K562 (cell line): ENCODE data around the gene SARS2. TPM values are rescaled to one million over a fixed set of nuclear protein-coding genes. Genes with fewer than 3 reads are reported as not detected.
A peak's percentile ranks its signal among the peaks of the same experiment; 100 is the strongest.

Source experiments
- BRF1 ChIP-seq: IDR thresholded peaks from 3 replicates; pipeline ENCODE4 v1.6.1; 2011; ENCODE audit warnings: borderline replicate concordance, mild to moderate bottlenecking; ENCODE audit not compliant: insufficient read length; ENCODE audit errors: extremely low read depth
- CEBPG ChIP-seq, 3 experiments: fragments of 200-800 bp in 1 of 3; sonication (Bioruptor generic) in 1 of 3; sonication (generic) in 1 of 3; formaldehyde crosslinking in 1 of 3; IDR thresholded peaks in 2 of 3; conservative IDR thresholded peaks in 1 of 3; 2 replicates each; pipeline versions ENCODE4 v1.6.1 to v1.8.0; 2016 to 2022; ENCODE audit warnings: missing compliant biosample characterization in 2 of 3, missing genetic modification characterization in 2 of 3, mild to moderate bottlenecking in 1 of 3, missing genetic modification reagents in 1 of 3
- ETV5 ChIP-seq: sonication (generic); formaldehyde crosslinking; IDR thresholded peaks from 2 replicates; pipeline ENCODE4 v1.4.0; 2020; ENCODE audit warnings: low read depth, mild to moderate bottlenecking, missing genetic modification reagents
- EZH2 ChIP-seq: IDR thresholded peaks from 2 replicates; pipeline ENCODE4 v1.6.1; 2012; ENCODE audit warnings: low read depth, mild to moderate bottlenecking, inconsistent platforms, low read length, borderline replicate concordance
- FUS ChIP-seq: fragments of 200-400 bp; formaldehyde crosslinking; optimal IDR thresholded peaks from 2 replicates; pipeline ENCODE3; 2017; ENCODE audit warnings: low read depth, low read length
- KAT7 ChIP-seq: sonication (generic); formaldehyde crosslinking; IDR thresholded peaks from 2 replicates; pipeline ENCODE4 v1.8.0; 2022; ENCODE audit warnings: missing genetic modification reagents, mild to moderate bottlenecking, borderline replicate concordance
- MYC ChIP-seq, 2 experiments: fragments of 250-450 bp in 1 of 2; sonication (Bioruptor Pico) in 1 of 2; IDR thresholded peaks; 2 replicates each; pipeline versions ENCODE4 v1.5.1 to v1.6.1; 2012 to 2021; ENCODE audit warnings: low read depth in 2 of 2, borderline replicate concordance in 1 of 2, improper control_type of control experiment in 1 of 2, low read length in 1 of 2, mild to moderate bottlenecking in 1 of 2, moderate library complexity in 1 of 2
- NCOA1 ChIP-seq: fragments of 450-650 bp; IDR thresholded peaks from 2 replicates; pipeline ENCODE4 v1.6.1; 2016; ENCODE audit warnings: low read depth
- NONO ChIP-seq, 2 experiments: fragments of 200-400 bp in 1 of 2; fragments of 450-650 bp in 1 of 2; formaldehyde crosslinking in 1 of 2; IDR thresholded peaks; 2 replicates each; pipeline ENCODE4 v1.6.1; 2017; ENCODE audit warnings: low read depth in 2 of 2, mild to moderate bottlenecking in 2 of 2, moderate library complexity in 2 of 2, low read length in 1 of 2
- PRMT5 ChIP-seq: sonication (generic); formaldehyde crosslinking; IDR thresholded peaks from 2 replicates; pipeline ENCODE4 v1.5.0; 2020; ENCODE audit warnings: missing genetic modification reagents
- TGIF2 ChIP-seq: sonication (generic); formaldehyde crosslinking; IDR thresholded peaks from 2 replicates; pipeline ENCODE4 v1.8.1; 2022; ENCODE audit warnings: mild to moderate bottlenecking, missing genetic modification reagents, moderate library complexity
- ZBTB7A ChIP-seq: IDR thresholded peaks from 2 replicates; pipeline ENCODE4 v1.6.1; 2011; ENCODE audit warnings: low read depth, mild to moderate bottlenecking, low read length, moderate library complexity, borderline replicate concordance; ENCODE audit not compliant: control insufficient read depth
- ZKSCAN3 ChIP-seq: fragments of 250-450 bp; sonication (Bioruptor Pico); IDR thresholded peaks from 2 replicates; pipeline ENCODE4 v1.4.0; 2020
- polyA plus RNA-seq, 8 experiments: library from polyadenylated mRNA; depleted of rRNA in 4 of 8; stranded (reverse) in 5 of 8; unstranded in 3 of 8; fragments of >200 nt; fragmentation: Nextera tagmentation in 2 of 8; fragmentation: Illumina TruSeq in 1 of 8; extraction: Ambion mirVana in 2 of 8; extraction: Trizol in 1 of 8; gene quantifications; 2 replicates each; pipeline versions ENCODE4 v1.2.1 to v1.2.3, GENCODE V29; 2011 to 2014; ENCODE audit warnings: inconsistent platforms in 1 of 8, missing spikeins in 1 of 8
- total RNA-seq, 7 experiments: library from RNA; depleted of rRNA in 6 of 7; stranded (reverse); fragments of >200 nt in 6 of 7; fragmentation: Illumina TruSeq in 2 of 7; extraction: Trizol in 2 of 7; gene quantifications; 2 replicates each; pipeline versions ENCODE4 v1.2.1 to v1.2.3, GENCODE V29; 2011 to 2021; ENCODE audit warnings: low replicate concordance in 1 of 7
- TF ChIP-seq, protein P1 (sequence below): fragments of 450-650 bp; IDR thresholded peaks from 2 replicates; pipeline ENCODE4 v1.6.1; 2016; ENCODE audit warnings: mild to moderate bottlenecking, moderate library complexity
- TF ChIP-seq, protein P2 (sequence below): fragments of 450-650 bp; IDR thresholded peaks from 2 replicates; pipeline ENCODE4 v1.6.1; 2016; ENCODE audit warnings: low read depth, mild to moderate bottlenecking, moderate library complexity

Gene SARS2
- total and polyA plus RNA-seq, 9 of the 15 experiments (the other 6 are each of a cell fraction or from before 2014, with no cell fraction given) = 3.1 to 59.1 (median 31.7) TPM

DNA sequence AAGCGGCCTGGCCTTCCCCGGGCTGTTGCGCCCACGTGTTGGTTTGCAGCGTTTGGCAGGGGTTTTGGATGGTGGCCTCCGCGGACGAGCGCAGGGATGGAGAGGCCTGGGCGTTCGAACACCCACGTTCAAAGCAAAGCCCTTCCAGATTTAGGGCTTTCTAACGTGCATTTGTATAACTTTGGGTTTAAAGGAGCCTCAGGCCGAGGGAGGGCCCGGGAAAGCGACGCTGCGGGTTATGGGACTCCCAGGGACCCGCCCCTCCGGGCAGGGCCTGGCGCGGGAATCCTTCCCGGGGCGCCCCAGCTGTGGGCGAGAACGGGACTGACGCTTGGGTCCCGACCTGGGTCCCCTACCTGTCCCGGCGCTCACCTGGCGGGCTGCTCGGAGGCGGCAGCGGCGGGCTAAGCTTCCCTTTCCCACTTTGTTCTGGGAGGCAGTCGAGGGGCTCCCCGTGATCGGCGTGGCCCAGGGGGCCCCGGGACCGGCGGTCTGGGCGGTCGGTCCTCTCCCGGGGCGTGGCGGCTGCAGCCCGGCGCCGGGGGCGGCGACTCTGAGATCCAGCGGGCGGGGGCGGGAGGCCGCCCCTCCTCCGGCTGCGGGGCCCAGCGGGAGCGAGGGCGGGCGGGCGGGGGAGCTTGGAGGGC is 44.8 kb upstream of the SARS2 start, which contains the start of gene FBXO17 (continued):
- TF ChIP-seq MYC (IDR thresholded peaks at IDR 0.05; ENCODE audit: low read depth, low read length) = peak; percentile 81
- peak; percentile 34; the same call in 1 of the 2 replicates for TF ChIP-seq MYC (CRISPR knock-in tag; IDR thresholded peaks at IDR 0.05; ENCODE audit: borderline replicate concordance, low read depth)
- no peak for TF ChIP-seq ZKSCAN3
- no peak for TF ChIP-seq TGIF2
- peak; percentile 85 for TF ChIP-seq ZBTB7A
- no peak for TF ChIP-seq FUS
- no peak for TF ChIP-seq KAT7 (CRISPR knock-in tag)
- TF ChIP-seq, protein P1, sequence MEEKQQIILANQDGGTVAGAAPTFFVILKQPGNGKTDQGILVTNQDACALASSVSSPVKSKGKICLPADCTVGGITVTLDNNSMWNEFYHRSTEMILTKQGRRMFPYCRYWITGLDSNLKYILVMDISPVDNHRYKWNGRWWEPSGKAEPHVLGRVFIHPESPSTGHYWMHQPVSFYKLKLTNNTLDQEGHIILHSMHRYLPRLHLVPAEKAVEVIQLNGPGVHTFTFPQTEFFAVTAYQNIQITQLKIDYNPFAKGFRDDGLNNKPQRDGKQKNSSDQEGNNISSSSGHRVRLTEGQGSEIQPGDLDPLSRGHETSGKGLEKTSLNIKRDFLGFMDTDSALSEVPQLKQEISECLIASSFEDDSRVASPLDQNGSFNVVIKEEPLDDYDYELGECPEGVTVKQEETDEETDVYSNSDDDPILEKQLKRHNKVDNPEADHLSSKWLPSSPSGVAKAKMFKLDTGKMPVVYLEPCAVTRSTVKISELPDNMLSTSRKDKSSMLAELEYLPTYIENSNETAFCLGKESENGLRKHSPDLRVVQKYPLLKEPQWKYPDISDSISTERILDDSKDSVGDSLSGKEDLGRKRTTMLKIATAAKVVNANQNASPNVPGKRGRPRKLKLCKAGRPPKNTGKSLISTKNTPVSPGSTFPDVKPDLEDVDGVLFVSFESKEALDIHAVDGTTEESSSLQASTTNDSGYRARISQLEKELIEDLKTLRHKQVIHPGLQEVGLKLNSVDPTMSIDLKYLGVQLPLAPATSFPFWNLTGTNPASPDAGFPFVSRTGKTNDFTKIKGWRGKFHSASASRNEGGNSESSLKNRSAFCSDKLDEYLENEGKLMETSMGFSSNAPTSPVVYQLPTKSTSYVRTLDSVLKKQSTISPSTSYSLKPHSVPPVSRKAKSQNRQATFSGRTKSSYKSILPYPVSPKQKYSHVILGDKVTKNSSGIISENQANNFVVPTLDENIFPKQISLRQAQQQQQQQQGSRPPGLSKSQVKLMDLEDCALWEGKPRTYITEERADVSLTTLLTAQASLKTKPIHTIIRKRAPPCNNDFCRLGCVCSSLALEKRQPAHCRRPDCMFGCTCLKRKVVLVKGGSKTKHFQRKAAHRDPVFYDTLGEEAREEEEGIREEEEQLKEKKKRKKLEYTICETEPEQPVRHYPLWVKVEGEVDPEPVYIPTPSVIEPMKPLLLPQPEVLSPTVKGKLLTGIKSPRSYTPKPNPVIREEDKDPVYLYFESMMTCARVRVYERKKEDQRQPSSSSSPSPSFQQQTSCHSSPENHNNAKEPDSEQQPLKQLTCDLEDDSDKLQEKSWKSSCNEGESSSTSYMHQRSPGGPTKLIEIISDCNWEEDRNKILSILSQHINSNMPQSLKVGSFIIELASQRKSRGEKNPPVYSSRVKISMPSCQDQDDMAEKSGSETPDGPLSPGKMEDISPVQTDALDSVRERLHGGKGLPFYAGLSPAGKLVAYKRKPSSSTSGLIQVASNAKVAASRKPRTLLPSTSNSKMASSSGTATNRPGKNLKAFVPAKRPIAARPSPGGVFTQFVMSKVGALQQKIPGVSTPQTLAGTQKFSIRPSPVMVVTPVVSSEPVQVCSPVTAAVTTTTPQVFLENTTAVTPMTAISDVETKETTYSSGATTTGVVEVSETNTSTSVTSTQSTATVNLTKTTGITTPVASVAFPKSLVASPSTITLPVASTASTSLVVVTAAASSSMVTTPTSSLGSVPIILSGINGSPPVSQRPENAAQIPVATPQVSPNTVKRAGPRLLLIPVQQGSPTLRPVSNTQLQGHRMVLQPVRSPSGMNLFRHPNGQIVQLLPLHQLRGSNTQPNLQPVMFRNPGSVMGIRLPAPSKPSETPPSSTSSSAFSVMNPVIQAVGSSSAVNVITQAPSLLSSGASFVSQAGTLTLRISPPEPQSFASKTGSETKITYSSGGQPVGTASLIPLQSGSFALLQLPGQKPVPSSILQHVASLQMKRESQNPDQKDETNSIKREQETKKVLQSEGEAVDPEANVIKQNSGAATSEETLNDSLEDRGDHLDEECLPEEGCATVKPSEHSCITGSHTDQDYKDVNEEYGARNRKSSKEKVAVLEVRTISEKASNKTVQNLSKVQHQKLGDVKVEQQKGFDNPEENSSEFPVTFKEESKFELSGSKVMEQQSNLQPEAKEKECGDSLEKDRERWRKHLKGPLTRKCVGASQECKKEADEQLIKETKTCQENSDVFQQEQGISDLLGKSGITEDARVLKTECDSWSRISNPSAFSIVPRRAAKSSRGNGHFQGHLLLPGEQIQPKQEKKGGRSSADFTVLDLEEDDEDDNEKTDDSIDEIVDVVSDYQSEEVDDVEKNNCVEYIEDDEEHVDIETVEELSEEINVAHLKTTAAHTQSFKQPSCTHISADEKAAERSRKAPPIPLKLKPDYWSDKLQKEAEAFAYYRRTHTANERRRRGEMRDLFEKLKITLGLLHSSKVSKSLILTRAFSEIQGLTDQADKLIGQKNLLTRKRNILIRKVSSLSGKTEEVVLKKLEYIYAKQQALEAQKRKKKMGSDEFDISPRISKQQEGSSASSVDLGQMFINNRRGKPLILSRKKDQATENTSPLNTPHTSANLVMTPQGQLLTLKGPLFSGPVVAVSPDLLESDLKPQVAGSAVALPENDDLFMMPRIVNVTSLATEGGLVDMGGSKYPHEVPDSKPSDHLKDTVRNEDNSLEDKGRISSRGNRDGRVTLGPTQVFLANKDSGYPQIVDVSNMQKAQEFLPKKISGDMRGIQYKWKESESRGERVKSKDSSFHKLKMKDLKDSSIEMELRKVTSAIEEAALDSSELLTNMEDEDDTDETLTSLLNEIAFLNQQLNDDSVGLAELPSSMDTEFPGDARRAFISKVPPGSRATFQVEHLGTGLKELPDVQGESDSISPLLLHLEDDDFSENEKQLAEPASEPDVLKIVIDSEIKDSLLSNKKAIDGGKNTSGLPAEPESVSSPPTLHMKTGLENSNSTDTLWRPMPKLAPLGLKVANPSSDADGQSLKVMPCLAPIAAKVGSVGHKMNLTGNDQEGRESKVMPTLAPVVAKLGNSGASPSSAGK = peak; percentile 95
- no peak for TF ChIP-seq PRMT5 (CRISPR knock-in tag)
- TF ChIP-seq NCOA1 = no peak
- TF ChIP-seq, protein P2, sequence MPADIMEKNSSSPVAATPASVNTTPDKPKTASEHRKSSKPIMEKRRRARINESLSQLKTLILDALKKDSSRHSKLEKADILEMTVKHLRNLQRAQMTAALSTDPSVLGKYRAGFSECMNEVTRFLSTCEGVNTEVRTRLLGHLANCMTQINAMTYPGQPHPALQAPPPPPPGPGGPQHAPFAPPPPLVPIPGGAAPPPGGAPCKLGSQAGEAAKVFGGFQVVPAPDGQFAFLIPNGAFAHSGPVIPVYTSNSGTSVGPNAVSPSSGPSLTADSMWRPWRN = no peak
- TF ChIP-seq EZH2 = no peak
- no peak for TF ChIP-seq CEBPG (CRISPR knock-in tag; IDR thresholded peaks at IDR 0.05)
- TF ChIP-seq CEBPG (tag; conservative IDR thresholded peaks at IDR 0.05 in 1 of 2, IDR thresholded peaks at IDR 0.05 in 1 of 2) = no peak
- peak in 1 of 2 experiments; percentile 61; a peak in 1 of 4 replicates for TF ChIP-seq NONO (IDR thresholded peaks at IDR 0.05; ENCODE audit: low read depth in 2 of 2, low read length in 1 of 2)
- no peak for TF ChIP-seq BRF1
- TF ChIP-seq ETV5 (CRISPR knock-in tag) = no peak
